Hepatic stellate cell (primary cell): Measurements from ENCODE around the gene EFNB2.

Experiments
- DNase-seq: peaks from one replicate; pipeline ENCODE4 v3.0.0; 2011; ENCODE audit warnings: low spot score

EFNB2 gene

GRCh38 chr13:106500445-106500844 is 35.0 kb downstream of the EFNB2 start:
- no peak for DNase-seq

GRCh38 chr13:106499896-106500295 is 35.6 kb downstream of the EFNB2 start:
- DNase-seq = no peak

GRCh38 chr13:106499113-106499512 is 36.3 kb downstream of the EFNB2 start:
- no peak for DNase-seq

- DNase-seq = no peak
Observed at GRCh38 chr13:106498571-106498970, 36.9 kb downstream of the EFNB2 start.

GRCh38 chr13:106498158-106498557 is 37.3 kb downstream of the EFNB2 start:
- no peak for DNase-seq

GRCh38 chr13:106497079-106497478 is 38.4 kb downstream of the EFNB2 start:
- DNase-seq = no peak

GRCh38 chr13:106496072-106496997 is 39.1 kb downstream of the EFNB2 start:
- no peak for DNase-seq

- DNase-seq = no peak
Observed at GRCh38 chr13:106494936-106495335, 40.5 kb downstream of the EFNB2 start.

- DNase-seq = no peak
Observed at GRCh38 chr13:106494506-106494905, 41.0 kb downstream of the EFNB2 start.

- no peak for DNase-seq
Observed at GRCh38 chr13:106493533-106494220, 41.8 kb downstream of the EFNB2 start.

GRCh38 chr13:106492588-106493475 is 42.6 kb downstream of the EFNB2 start:
- no peak for DNase-seq

- no peak for DNase-seq
Observed at GRCh38 chr13:106491928-106492587, 43.4 kb downstream of the EFNB2 start.

GRCh38 chr13:106491463-106491862 is 44.0 kb downstream of the EFNB2 start:
- DNase-seq = no peak

- DNase-seq = no peak
Observed at GRCh38 chr13:106490569-106491321, 44.7 kb downstream of the EFNB2 start.

- no peak for DNase-seq
Observed at GRCh38 chr13:106489849-106490568, 45.5 kb downstream of the EFNB2 start.

- DNase-seq = no peak
Observed at GRCh38 chr13:106488686-106489085, 46.8 kb downstream of the EFNB2 start.

- DNase-seq = no peak
Observed at GRCh38 chr13:106488076-106488475, 47.4 kb downstream of the EFNB2 start.

- DNase-seq = no peak
Observed at GRCh38 chr13:106487129-106487528, 48.3 kb downstream of the EFNB2 start.

- no peak for DNase-seq
Observed at GRCh38 chr13:106486287-106486686, 49.2 kb downstream of the EFNB2 start.

- no peak for DNase-seq
Observed at GRCh38 chr13:106484537-106485193, 50.8 kb downstream of the EFNB2 start.
